ENCODE results near the gene CLDN15.

The CLDN15 gene

DNA sequence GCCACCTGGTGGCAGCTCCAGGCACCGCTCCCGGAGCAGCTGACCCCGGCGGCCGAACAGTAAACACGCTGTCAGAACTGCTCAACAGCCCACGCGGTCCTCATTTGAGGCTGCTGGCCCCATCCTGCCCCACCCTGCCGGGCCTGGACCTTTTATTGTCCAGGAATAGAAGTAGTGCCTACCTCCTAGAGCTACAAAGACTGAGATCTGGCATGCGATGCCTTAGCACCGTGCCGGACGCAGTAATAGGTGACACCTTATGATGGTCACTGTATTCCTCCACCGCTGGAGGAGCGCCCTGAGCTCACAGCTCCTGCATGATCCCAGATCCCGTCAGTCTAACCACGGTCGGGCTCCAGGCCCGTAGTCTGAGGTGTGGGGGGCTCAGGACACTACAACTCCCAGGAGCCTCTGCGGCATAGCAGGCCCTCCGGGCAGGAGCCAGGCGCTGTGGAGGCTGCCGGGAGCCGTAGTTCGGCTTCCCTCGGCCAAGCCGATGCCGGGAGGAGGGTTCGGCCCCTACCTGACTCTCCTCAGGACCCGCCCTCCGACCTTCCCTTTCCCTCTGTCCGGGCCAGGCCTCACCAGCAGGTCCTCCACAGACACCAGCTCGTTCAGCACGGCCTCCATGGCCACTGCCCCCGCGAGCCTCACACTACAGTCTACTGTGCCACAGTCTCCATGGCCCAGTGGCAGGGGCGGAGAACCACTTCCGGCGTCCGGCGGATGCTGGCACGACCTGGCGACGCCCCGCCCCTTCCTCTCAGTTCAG lies 7.0 kb upstream of the CLDN15 start, which contains the start of gene FIS1:
Gene FIS1 (minus strand): TSS at position 707 of the 772 bp plus-strand sequence. CDS start 77 bp downstream, at position 630.
- DNase-seq (ENCODE audit: low spot score) = peak; percentile 94

- DNase-seq (ENCODE audit: low spot score) = no peak
Measured at GRCh38 chr7:101243646-101244374, 6.2 kb upstream of the CLDN15 start.

- no peak for DNase-seq (ENCODE audit: low spot score)
Measured at GRCh38 chr7:101241443-101242349, 4.1 kb upstream of the CLDN15 start.

GRCh38 chr7:101241015-101241363 lies 3.4 kb upstream of the CLDN15 start:
- DNase-seq (ENCODE audit: low spot score) = no peak

DNA sequence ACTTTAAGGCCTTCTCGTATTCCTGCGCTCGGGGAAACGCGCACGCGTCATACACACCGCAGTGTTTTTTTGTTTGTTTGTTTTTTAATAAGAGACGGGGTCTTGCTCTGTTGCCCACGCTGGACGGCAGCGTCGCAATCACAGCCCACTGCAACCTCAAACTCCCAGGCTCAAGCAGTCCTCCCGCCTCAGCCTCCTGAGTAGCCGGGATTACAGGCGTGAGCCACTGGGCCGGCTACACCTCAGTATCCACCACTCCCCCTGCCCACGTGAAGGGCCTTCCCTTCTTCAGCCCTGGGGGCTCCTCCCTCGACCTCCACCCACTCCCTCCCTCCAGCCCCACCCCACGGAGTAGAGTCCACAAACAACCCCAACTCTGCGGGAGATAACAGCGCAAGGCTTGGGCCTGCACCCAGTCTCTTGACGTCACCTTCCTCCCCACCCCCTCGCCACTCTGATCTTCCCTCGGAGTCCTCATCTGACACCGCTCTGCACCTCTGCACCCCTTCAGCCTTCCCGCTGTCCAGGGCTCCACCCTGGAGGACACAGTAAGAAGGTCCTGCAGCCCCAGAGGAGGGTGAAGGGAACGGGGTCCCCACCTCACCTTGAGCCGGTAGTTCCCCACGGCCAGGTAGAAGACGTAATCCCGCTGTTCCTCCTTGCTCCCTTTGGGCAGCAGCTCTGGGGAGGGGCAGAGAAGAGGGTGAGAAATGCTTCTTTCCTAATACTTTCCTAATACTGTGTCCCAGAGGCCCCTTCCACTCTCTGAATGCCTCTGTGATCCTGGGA lies 2.8 kb upstream of the CLDN15 start:
- DNase-seq (ENCODE audit: low spot score) = no peak

DNA sequence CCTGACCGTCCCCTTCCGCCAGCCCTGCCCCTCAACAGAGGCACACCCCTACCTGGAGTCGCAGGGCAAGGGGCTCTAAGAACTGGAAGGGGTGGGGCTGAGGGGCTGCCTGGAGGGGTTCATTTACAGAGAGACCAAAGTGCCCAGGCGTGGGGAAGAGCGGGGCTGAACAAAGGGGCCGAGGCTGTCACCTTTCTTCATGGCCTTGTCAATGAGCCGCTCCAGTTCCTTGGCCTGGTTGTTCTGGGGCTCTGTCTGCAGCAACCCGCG lies 2.3 kb upstream of the CLDN15 start:
- DNase-seq (ENCODE audit: low spot score) = no peak

GRCh38 chr7:101239191-101239950 lies 1.8 kb upstream of the CLDN15 start:
- no peak for DNase-seq (ENCODE audit: low spot score)

DNA sequence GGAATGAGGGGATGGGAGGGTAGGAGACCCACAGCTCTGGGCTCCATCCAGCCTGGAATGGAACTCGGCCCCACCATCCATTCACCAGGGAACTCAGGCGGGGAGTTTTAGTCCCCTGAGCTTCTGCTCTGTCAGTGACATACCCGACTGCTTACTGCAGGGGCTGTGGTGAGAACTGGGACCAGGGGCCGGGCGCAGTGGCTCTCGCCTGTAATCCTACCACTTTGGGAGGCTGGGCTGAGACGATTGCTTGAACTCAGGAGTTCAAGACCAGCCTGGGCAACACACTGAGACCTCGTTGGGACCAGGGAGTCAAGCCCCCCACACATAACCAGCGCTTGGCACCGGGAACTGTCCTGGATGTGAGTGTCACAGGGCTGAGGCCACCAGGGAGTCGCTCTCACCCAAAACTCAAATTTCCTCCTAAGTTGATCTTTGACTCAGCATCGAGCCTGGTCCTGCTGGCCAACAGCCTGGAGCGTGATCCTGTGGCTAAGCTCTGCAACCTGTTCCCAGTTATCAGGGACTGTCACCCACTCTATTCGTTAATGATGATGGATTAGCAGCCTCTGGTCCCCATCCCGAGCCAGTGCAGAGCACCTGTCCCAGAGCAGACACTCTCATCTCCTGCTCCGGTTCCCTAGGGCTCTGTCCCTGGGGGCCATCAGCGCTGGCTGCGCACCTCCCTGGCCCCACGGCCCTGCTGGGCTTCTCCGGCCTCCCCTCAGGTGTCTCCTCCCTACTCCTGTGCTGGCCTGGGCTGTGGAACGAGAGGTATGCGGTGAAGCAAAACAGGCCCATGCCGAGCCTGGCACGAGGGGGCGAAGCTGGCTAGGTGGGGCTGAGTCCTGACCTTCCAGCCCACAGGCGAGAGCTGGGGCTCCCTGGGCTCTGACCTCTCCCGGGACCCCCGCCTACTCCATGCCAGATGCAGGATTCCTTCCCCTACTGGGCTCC lies 902 bp upstream of the CLDN15 start:
- DNase-seq (ENCODE audit: low spot score) = no peak

DNA sequence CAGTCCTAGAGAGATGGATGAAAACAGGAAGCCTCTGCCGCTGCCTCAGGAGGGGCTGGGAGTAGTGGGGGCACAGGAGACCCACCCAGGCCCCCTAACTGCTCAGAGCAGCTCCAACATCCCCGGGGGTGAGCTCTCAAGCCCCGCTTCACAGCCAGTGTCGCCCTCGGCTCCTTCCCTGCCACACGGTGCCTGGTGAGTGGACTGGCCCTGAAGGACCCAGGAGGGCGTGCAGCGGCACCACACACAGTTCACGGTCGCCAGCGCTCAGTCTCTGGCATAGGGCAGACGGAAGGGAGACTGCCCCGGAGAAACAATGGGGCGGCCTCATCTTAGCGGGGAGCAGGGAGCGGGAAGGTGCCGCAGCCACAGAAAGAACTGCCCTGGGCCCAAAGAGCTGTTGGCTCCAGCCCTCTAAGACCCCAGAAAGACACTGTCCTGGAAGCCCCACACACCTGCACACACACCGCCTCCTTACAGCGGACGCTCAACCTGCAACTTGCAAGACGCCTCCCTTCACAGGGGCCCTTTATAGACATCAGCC lies 1.2 kb downstream of the CLDN15 start:
- no peak for DNase-seq (ENCODE audit: low spot score)

DNA sequence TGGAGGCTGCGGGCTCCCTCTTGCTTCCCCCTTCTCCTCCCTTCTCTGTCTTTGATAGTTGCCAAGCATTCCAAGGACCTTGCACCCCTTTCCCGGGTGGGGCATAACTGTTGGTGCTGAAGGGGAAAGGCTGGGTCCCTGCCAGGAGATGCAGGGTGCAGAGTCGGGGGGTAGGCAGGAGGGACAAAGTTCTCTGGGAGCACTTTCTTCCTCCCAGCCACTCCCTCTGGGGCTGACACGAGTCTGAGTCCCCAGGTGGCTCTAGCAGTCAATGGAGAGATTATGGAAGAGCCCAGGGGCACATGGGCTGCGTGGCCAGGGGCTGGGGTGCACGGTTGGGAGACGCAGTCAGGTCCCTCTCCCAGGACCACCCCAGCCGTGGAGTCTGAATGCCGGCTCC lies 2.1 kb downstream of the CLDN15 start:
- no peak for DNase-seq (ENCODE audit: low spot score)

GRCh38 chr7:101235050-101235449 lies 2.6 kb downstream of the CLDN15 start:
- DNase-seq (ENCODE audit: low spot score) = no peak

GRCh38 chr7:101234636-101235035 lies 3.0 kb downstream of the CLDN15 start:
- no peak for DNase-seq (ENCODE audit: low spot score)

DNA sequence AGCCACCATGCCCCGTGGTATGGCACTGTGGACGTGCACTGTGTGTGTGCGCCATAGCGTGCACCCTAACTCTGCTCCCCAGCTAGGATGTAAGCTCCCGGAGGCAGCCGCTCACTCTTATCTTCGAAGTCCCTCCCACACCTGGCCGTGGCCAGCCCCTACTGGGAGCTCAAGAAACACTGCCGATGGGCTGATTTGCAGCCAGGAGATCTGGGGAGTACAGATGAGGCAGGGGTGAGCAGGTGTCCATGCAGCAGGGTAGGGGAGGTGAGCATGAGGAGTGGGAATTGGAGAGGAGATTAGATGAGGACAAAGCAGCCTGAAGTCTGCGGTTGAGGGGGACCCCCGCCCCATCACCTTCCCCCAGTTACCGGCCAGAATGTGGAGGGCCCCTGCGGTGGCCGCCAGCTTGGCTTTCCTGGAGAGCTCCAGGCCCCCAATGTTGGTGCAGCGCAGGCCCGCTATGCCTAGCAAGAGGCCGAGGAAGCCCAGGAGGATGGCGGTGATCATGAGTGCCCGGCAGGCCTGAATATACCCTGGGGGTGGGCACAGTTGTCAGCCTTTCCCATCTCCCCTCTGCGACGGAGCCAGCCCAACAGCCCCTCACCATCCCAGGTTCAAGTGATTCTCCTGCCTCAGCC lies 3.6 kb downstream of the CLDN15 start:
- no peak for DNase-seq (ENCODE audit: low spot score)

GRCh38 chr7:101232141-101232850 lies 5.3 kb downstream of the CLDN15 start:
- no peak for DNase-seq (ENCODE audit: low spot score)

DNA sequence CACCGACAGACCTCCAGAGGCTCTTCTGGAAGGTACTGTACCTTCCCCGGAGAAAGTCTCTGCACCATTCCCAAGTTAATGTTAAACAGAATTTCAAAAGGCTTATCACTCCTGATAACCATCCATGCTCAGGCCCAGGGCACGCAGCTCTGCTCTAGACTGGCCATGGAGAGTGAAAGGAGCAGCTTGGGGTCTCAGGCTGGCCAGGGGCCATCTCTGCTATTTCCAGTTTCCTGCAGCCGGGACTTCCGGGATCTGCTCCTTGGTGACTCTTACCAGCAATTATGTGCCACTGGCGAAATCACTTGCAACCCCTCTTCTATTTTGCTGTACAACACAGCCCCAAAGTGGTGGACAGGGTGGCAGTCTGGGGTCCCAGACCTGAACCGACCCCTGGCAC lies 6.0 kb downstream of the CLDN15 start:
- no peak for DNase-seq (ENCODE audit: low spot score)

- no peak for DNase-seq (ENCODE audit: low spot score)
Measured at GRCh38 chr7:101226721-101227120, 10.9 kb downstream of the CLDN15 start.

- no peak for DNase-seq (ENCODE audit: low spot score)
Measured at GRCh38 chr7:101225650-101226049, 12.0 kb downstream of the CLDN15 start.

- no peak for DNase-seq (ENCODE audit: low spot score)
Measured at GRCh38 chr7:101223528-101223927, 14.1 kb downstream of the CLDN15 start.

Data from activated CD4-positive, alpha-beta T cell treated with anti-CD3 and anti-CD28 coated beads, Interleukin-2, Interleukin-4, amounts not matched to agents 100 ng/mL and 50 ng/mL, durations not matched to agents 16 hours and 8 hours (primary cell).